Activated CD8-positive, alpha-beta memory T cell treated with anti-CD3 and anti-CD28 coated beads, Interleukin-2, amount 50 U/mL, for 4 hours (primary cell): Measurements from ENCODE around the gene MRPL42.
"Not testable (repeated sequence)": the region's sequence is repeated elsewhere in the genome, so short reads cannot be mapped to it uniquely, and the experiment has no call there.

Source experiments
- DNase-seq: peaks from one replicate; pipeline ENCODE4 v3.0.0-alpha.2; 2020

Gene MRPL42

GRCh38 chr12:93550748-93551611 lies 83.7 kb downstream of the MRPL42 start:
- no peak for DNase-seq

GRCh38 chr12:93552427-93552826 lies 85.1 kb downstream of the MRPL42 start:
- DNase-seq = no peak

GRCh38 chr12:93557879-93558278 lies 90.6 kb downstream of the MRPL42 start:
- not testable (repeated sequence) for DNase-seq

GRCh38 chr12:93558685-93559084 lies 91.4 kb downstream of the MRPL42 start:
- not testable (repeated sequence) for DNase-seq

GRCh38 chr12:93563807-93564538 lies 96.7 kb downstream of the MRPL42 start:
- DNase-seq = no peak

GRCh38 chr12:93565760-93566159 lies 98.4 kb downstream of the MRPL42 start:
- no peak for DNase-seq
